GDM1 (cell line): ENCODE data around the gene TMEM131.
"Not testable (repeated sequence)": the region's sequence is repeated elsewhere in the genome, so short reads cannot be mapped to it uniquely, and the experiment has no call there.

ENCODE experiments used
- DNase-seq: peaks from one replicate; lab custom pipeline; 2025; lab: John Stamatoyannopoulos, UW

Gene TMEM131

DNA sequence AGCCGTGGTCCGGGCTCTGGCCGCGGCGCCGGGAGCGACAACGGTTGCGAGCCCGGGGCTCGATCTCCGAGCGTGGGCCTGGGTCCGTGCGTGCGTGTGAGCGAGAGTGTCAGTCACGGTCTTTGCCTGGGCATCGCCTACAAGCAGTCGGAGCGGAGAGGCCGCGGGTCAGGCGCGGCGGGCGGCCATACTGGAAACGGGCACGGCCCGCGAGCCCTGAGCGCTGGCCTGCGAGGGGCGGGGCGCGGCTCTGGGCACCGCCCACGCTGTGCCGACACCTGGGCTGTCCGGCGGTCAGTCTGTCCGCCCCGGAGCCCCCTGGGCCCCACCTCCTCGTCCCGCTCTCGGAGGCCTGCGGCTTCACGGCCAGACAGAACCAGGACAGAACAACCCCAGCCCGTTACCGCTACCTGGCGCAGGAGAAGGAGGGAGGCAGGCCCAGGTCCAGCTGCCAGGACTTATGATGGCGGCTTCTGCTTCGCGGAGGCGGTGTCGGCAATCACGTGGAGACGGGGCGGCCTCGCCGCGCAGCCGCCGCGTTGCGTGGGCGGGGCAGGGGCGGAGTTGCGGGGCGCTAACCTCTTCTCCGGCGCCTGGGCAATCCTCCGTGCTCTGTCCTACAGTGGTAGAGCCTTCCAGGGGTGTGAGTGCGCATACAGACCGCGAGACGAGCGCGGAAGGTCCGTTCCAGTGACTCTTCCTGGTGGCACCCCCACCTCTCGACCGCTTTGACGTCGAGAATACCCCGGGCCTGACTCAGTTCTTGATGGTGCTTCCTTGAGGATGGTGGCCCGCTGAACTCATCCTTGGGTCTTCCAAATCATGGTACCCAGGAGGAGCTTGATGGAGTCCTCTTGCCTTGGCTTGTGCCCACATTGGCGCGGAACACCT, at the start of gene TMEM131:
TMEM131 (minus strand) TSS at position 215 of the 891 bp plus-strand sequence. CDS start 286 bp downstream, outside the sequence.
- peak; percentile 92 for DNase-seq

DNA sequence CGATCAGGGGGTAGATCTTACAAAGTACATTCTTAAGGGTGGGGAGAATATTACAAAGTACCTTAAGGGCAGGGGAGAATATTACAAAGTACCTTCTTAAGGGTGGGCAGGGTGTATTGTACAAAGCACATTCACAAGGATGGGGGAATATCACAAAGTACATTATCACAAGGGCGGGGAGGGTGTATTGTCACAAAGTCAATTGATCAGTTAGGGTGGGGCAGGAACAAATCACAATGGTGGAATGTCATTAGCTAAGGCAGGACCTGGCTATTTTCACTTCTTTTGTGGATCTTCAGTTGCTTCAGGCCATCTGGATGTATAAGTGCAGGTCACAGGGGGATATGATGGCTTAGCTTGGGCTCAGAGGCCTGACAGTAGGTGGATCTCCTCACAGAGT, 49.0 kb upstream of the TMEM131 start:
- DNase-seq: not testable (repeated sequence)

DNA sequence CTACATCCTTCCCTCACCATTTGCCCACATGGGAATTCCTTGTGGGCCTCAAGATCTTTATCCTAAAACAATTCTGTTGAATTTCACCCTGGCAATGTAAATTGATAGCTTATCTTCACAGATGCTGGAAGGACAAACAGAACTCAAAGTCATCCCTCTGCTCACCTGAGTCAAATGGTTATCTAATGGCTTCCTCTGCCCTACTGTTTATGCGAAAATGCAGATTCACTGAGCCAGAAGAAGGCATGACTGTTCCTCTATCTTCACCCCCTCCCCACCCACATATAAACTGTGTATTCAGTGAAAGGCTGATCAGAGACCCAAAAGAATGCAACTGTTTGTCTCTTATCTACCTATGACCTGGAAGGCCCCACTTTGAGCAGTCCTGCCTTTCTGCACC, 47.4 kb upstream of the TMEM131 start:
- DNase-seq: no peak

DNA sequence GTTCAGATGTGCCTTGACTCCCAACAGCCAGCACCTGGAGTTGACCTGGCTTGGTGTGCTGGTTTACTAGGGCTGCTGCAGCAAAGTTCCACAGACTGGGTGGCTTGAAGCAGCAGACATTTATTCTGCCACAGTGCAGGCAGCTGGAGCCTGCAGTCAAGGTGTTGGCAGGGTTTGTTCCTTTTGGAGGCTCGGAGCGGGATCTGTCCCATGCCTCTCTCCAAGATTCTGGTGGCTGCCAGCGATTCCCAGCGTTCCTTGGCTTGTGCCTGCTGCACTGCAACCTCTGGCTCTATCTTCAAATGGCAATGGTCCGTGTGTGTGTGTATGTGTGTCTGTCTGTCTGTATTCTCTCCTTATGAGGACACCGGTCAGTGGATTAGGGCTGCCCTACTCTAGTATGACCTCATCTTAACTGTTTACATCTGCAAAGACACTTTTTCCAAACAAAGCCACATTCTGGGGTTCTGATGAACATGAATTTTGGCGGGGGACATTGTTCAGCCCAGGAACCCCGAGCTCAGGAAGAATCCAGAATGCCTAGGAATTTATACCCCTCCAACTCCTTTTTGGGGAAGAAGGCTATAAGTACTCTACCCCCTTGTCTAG, 44.7 kb upstream of the TMEM131 start:
- DNase-seq: no peak

DNA sequence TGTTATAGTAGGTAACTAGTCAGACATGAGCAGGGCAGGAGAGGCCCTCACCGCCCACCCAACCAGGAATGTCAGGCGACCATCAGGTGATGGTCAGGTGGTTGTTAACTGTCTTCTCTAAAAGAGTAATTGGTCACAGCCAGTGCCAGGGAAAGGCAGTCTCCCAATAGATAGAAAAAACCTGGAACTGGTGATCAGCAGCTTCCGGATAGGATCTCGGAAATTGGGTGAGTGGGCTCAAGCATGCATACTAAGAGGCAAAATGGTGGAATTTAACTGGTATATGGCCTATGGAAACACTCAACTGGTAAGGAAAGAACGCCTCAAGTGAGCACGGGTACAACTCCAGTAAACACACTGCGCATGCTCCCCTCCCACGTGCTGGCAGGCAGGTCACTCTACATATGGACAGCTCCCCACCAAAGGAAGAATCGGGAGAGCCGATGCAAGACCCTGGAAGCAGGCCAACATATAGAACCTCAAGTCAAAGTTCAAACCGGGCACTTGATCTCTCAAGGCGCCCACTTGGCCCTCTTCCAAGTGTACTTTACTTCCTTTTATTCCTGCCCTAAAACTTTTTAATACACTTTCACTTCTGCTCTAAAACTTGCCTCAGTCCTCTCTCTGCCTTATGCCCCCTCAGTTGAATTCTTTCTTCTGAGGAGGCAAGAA, 43.5 kb upstream of the TMEM131 start:
- no peak for DNase-seq

DNA sequence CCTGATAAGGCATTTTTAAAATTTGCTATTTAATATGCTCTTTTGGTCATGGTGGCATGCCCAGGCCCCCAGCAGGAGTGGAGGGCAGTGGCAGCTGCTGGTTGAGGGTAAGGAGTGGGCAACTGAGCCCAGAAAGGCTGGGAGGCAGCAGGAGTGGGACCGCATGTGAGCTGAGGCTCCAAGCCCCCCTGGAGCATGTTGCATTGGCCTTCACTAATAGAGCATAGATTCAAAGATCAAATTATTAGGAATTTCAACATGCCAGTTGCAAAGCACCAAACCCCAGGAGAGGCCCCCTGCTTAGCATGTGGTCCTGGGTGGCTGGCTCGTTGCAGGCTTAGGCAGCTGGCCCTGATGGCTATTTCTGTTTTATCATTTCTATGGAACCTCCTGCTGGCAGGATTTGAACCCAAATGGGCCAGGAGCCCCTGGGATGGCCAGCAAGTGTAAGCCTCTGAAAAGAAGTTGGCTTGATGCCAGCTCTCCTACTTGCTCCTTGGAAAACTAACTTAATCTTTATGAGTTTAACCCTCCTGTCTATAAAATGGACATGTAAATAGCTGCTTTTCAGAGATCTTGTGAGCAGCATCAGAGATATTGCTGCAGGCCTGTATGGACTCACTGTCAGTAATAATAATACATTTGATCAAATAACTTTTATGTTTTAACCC, 42.1 kb upstream of the TMEM131 start:
- no peak for DNase-seq

GRCh38 chr2:98037206-98037605, 41.5 kb upstream of the TMEM131 start:
- DNase-seq: no peak

DNA sequence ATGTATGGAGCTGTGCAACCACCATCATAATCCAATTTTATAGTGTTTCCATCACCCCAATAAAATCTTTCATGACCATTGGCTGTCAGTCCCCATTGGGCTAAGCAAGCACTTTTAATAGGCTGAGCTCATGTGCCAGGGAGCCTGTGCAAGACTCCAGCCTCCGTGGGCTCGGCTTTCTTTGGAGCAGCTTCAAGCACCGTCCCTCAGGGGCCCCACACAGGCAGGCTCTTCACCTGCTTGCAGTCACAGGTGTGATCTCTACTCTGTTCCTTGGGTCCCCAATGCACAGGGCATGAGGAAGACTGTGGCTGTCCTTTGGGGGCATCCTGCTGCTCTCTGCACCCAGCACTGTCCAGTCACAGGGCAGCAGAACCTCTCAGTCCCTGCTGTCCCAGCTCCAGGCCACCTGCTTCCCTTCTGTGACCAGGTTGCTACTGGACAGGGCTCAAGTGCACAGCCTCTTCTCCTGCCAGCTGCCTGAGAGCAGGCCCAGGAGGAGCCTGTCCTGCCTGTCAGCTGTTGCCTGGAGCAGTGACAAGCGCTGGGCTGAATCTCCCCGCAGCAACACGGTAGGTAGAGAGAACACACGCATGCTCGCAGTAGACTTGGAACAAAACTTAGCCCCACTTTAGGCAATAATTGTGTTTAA, 40.7 kb upstream of the TMEM131 start:
- no peak for DNase-seq

DNA sequence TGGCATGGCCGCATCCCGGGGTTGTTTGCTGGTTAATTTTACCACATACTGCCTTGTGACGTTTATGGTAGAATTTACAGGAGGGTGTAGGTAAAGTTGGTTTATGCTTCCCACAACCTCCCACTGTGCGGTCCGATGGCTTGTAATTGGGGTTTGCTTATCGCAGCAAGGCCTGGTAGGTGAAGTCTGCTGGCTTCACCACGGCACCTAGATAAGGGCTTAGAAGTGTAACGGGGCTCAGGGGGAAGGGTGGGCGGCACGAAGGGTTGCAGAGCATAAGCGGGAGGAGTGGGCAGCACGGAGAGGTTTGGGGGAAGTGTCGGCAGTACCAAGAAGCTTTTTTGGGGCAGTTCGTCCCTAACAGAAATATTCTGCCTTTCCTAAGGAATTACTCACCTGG, 39.0 kb upstream of the TMEM131 start:
- no peak for DNase-seq

DNA sequence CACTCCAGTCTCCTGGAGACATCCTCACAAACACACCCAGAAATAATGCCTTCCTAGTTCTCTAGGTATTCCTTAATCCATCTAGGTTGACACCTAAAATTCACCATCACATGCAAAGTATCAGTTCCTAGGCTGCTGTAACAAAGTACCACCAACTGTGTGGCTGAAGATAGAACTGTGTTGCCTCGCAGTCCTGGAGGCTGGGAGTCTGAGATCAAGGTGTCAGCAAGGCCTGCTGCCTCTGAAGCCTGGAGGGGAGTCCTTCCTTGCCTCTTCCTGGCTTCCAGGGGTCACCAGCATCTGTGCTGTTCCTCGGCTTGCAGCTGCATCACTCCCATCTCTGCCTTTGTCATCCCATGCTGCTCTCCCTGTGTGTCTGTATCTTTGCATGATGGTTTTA, 36.3 kb upstream of the TMEM131 start:
- DNase-seq: no peak

DNA sequence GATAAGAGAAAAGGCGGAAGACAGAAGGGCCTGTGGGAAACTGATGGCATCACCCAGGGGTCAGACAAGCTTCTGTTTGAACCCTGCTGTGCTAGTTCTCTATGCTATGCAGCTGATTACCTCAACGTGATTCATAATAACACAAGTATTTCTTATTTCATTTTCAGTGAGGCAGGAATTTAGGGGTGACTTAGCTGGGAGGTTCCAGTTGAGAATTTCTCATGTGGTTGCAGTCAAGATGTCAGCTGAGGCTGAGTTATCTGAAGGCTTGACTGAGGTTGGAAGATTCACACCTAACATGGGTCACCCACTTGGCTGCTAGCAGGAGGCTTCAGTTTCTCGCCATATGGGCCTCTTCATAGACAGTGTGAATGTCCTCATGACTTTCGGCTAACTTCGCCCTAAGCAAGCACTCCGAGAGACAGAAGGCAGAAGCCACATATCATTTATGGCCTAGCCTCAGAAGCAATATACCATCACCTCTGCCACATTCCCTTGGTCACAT, 34.0 kb upstream of the TMEM131 start:
- DNase-seq: no peak

DNA sequence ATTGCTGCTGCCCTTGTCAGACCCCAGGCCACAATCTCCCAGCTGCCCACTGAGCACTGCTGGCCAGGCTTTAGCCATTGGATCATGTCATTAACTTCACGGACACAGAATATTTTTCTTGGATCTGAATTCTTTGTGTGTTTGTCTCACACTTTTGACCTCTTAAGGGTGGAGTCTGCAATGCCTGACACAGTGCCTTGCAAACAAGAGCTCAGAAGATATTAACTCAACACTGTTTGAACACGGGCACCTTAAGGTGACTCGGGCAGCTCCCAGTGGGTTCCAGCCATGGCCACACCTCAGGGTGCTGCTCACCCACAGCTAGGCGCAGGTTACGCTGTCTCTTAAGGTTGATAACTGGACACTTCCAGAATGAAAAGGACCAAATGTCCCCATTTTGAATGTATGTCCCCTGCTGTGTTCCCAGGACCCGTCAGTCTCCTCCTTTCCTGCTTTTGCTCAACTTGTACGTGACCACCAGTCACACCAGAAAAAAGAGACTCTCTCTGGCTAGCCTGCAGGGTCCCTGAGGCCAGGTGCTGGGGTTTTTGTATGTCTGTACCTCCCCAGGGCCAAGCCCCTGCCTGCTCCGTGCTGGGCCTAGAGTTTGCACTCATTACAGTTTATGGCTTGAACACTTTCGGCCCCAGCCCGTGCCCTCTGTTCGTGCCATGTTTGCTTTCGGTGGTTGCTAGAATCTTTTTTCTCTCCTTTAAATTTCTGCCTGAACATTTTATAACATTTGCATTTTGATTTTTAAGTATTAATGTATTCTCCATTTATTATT, 33.4 kb upstream of the TMEM131 start:
- DNase-seq: no peak

DNA sequence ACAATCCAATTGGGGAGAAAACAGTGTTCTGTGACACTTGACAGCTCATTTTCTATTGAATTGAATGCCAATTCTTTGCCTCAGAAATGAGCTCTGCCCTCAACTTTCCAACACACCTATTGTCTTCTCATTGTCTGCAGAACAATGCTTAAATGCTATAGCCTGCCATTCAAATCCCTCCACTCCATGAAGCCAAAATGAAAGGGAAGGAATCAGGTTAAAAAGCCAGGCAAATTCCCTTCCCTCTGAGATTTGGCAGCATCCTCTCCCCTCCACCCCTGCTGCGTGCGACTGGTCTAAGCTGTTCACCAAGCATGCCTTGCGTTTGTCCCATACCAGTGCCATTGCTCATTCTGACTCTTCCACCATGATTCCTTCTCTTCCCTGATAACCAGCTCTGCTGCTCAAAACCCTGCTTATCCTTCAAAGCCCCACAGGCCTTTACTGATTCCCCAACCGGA, 32.4 kb upstream of the TMEM131 start:
- no peak for DNase-seq

GRCh38 chr2:98027538-98027937, 31.8 kb upstream of the TMEM131 start:
- peak; percentile 1 for DNase-seq

DNA sequence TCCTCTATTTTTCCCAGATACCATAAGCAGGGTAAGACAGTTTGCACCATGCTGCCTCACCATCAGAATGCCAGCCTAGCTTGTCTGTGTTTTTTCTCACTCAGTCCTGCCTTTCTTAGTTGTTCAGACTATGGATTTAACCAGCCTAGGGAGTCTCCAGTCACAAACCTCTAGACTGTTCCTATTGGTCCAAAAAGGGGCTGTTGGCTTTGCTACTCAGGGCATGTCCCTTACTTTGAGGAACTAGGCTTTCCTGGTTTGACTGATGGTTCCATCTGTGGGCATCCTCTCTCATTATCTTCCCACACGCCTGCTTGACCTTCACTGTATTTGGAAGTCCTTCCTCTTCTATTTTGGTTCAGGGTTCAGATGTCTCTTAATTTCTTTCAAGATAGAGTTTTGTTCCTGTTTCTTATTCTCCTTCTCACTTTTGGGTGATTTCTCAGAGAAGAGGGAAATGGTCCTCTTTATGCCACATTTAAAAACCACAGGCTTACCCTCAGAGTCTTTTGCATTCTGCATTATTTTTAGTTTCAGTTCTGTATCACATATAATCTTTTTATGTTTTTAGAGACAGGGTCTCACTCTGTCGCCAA, 31.3 kb upstream of the TMEM131 start:
- DNase-seq: peak; percentile 74

- no peak for DNase-seq
Measured at GRCh38 chr2:98026292-98026691, 30.5 kb upstream of the TMEM131 start.

GRCh38 chr2:98025481-98026037, 29.8 kb upstream of the TMEM131 start:
- DNase-seq: no peak

DNA sequence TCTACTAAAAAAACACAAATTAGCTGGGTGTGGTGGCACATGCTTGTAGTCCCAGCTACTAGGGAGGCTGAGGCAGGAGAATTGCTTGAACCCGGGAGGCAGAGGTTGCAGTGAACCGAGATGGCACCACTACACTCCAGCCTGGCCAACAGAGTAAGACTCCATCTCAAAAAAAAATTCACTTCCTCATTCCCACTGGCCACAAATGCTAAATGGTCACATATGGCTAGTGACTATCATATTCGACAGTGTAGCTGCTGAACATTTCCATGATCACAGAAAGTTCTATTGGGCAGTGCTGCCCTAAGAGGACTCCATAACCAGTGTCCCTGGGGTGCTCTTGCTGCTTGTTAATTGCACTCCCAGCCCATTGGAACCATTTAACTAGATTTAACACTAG, 26.3 kb upstream of the TMEM131 start:
- DNase-seq: not testable (repeated sequence)

DNA sequence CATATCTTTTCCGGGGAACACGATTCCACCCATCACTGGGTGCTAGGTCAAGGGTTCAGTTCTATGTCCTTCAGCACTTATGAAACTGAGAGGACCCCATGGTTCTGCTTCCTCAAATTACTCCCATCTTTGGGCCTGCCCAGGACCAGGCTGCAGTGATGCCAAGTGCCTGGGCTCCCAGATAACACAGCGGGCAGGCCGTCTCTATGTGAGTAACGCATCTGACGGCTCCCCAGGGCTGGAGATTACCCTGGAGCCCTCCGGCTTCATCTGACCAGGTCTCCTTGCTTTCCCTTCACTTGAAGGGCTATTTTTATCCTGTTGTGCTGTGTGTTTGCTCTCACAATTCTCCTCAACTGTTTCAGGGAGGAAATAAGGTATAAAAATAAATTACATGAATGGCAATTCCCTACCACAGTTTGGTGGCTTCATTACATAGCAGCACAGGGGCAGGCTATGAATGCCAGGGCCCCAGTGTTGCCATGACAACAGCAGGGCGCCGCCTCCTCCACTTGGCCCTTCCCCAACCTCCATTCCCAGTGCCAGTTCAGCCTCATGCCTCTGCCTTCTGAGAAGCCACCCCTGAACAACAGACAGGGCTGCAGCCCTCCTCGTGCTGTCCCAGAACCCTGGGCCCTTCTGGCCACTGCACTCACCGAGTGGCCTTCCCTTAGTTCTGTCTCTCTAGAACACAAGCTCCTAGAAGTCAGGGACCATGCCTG, 25.4 kb upstream of the TMEM131 start:
- no peak for DNase-seq
